HepG2 (cell line): ENCODE measurements around the gene DNMT3A. TPM values are rescaled to one million over a fixed set of nuclear protein-coding genes. Genes with fewer than 3 reads are reported as not detected.

Experiments used
- ATF7-NPFF ChIP-seq: sonication (generic); formaldehyde crosslinking; IDR thresholded peaks from 2 replicates; pipeline ENCODE4 v1.8.1; 2023; ENCODE audit warnings: mild to moderate bottlenecking, low read depth, missing genetic modification reagents, moderate library complexity
- BORCS8-MEF2B ChIP-seq: sonication (generic); formaldehyde crosslinking; IDR thresholded peaks from 2 replicates; pipeline ENCODE4 v1.8.0; 2022; ENCODE audit warnings: mild to moderate bottlenecking, missing genetic modification reagents
- CERS6 ChIP-seq: sonication (generic); formaldehyde crosslinking; IDR thresholded peaks from 2 replicates; pipeline ENCODE4 v1.5.0; 2020; ENCODE audit warnings: missing genetic modification reagents
- GRHL1 ChIP-seq: sonication (generic); formaldehyde crosslinking; conservative IDR thresholded peaks from 2 replicates; pipeline ENCODE4 v1.8.0; 2022; ENCODE audit warnings: missing genetic modification reagents
- HES4 ChIP-seq: sonication (generic); formaldehyde crosslinking; IDR thresholded peaks from 2 replicates; pipeline ENCODE4 v1.9.0; 2021; ENCODE audit warnings: mild to moderate bottlenecking, missing genetic modification reagents, borderline replicate concordance
- HNRNPL ChIP-seq: fragments of 200-400 bp; formaldehyde crosslinking; IDR thresholded peaks from 2 replicates; pipeline ENCODE4 v1.6.1; 2017; ENCODE audit warnings: mild to moderate bottlenecking, low read depth, low read length
- HOXD1 ChIP-seq: sonication (generic); formaldehyde crosslinking; IDR thresholded peaks from 2 replicates; pipeline ENCODE4 v1.5.0; 2020; ENCODE audit warnings: missing genetic modification reagents
- MTF1 ChIP-seq: sonication (generic); formaldehyde crosslinking; IDR thresholded peaks from 2 replicates; pipeline ENCODE4 v1.5.0; 2020; ENCODE audit warnings: missing genetic modification reagents
- NCOA5 ChIP-seq: sonication (generic); formaldehyde crosslinking; IDR thresholded peaks from 2 replicates; pipeline ENCODE4 v1.4.0; 2020; ENCODE audit warnings: missing genetic modification reagents
- NFATC3 ChIP-seq: sonication (generic); formaldehyde crosslinking; IDR thresholded peaks from 2 replicates; pipeline ENCODE4 v1.5.1; 2020; ENCODE audit warnings: mild to moderate bottlenecking, missing genetic modification reagents
- NONO ChIP-seq, 2 experiments: fragments of 450-650 bp in 1 of 2; sonication (generic) in 1 of 2; formaldehyde crosslinking in 1 of 2; IDR thresholded peaks in 1 of 2; conservative IDR thresholded peaks in 1 of 2; 2 replicates each; pipeline versions ENCODE4 v1.6.1 to v1.8.0; 2017 to 2022; ENCODE audit warnings: mild to moderate bottlenecking in 1 of 2, missing genetic modification reagents in 1 of 2, moderate library complexity in 1 of 2
- NR2F6 ChIP-seq, 2 experiments: IDR thresholded peaks; 2 replicates each; pipeline ENCODE4 v1.6.1; 2016; ENCODE audit warnings: antibody characterized with exemption in 1 of 2, mild to moderate bottlenecking in 1 of 2
- NR3C1 ChIP-seq: sonication (generic); formaldehyde crosslinking; IDR thresholded peaks from 2 replicates; pipeline ENCODE4 v1.4.0; 2020; ENCODE audit warnings: missing genetic modification reagents
- PHF5A ChIP-seq: IDR thresholded peaks from one replicate; pipeline ENCODE4 v1.6.1; 2018; ENCODE audit warnings: low read depth, missing genetic modification reagents; ENCODE audit not compliant: unreplicated experiment
- RARG ChIP-seq: sonication (generic); formaldehyde crosslinking; IDR thresholded peaks from 2 replicates; pipeline ENCODE4 v1.4.0; 2020; ENCODE audit warnings: low read depth, mild to moderate bottlenecking, missing genetic modification reagents
- SSRP1 ChIP-seq: IDR thresholded peaks from 2 replicates; pipeline ENCODE4 v1.6.1; 2016; ENCODE audit warnings: control low read depth
- TCF12 ChIP-seq, 2 experiments: fragments of 450-650 bp in 1 of 2; sonication (generic) in 1 of 2; formaldehyde crosslinking in 1 of 2; IDR thresholded peaks; 2 replicates each; pipeline versions ENCODE4 v1.6.1 to v1.8.0; 2017 to 2022; ENCODE audit warnings: antibody characterized with exemption in 1 of 2, mild to moderate bottlenecking in 1 of 2, missing genetic modification reagents in 1 of 2, moderate library complexity in 1 of 2
- TFE3 ChIP-seq: IDR thresholded peaks from 2 replicates; pipeline ENCODE4 v1.6.1; 2016
- ZBTB14 ChIP-seq: sonication (generic); formaldehyde crosslinking; IDR thresholded peaks from 2 replicates; pipeline ENCODE4 v1.4.0; 2020; ENCODE audit warnings: missing genetic modification reagents
- ZFP41 ChIP-seq: sonication (generic); formaldehyde crosslinking; IDR thresholded peaks from 2 replicates; pipeline ENCODE4 v1.4.0; 2020; ENCODE audit warnings: mild to moderate bottlenecking, missing genetic modification reagents, borderline replicate concordance
- ZIK1 ChIP-seq: sonication (generic); formaldehyde crosslinking; IDR thresholded peaks from 2 replicates; pipeline ENCODE4 v1.5.0; 2020; ENCODE audit warnings: mild to moderate bottlenecking, low read depth, missing genetic modification reagents, borderline replicate concordance
- ZNF121 ChIP-seq: sonication (generic); formaldehyde crosslinking; IDR thresholded peaks from 2 replicates; pipeline ENCODE4 v1.5.0; 2020; ENCODE audit warnings: mild to moderate bottlenecking, missing genetic modification reagents
- ZNF282 ChIP-seq: fragments of 450-650 bp; IDR thresholded peaks from 2 replicates; pipeline ENCODE4 v1.6.1; 2018; ENCODE audit not compliant: partially characterized antibody
- ZNF788 ChIP-seq: sonication (generic); formaldehyde crosslinking; IDR thresholded peaks from 2 replicates; pipeline ENCODE4 v1.5.0; 2020; ENCODE audit warnings: mild to moderate bottlenecking, missing genetic modification reagents, borderline replicate concordance
- ZSCAN31 ChIP-seq: sonication (generic); formaldehyde crosslinking; IDR thresholded peaks from 2 replicates; pipeline ENCODE4 v1.5.0; 2020; ENCODE audit warnings: low read depth, mild to moderate bottlenecking, missing genetic modification reagents
- polyA plus RNA-seq, 8 experiments: library from polyadenylated mRNA; depleted of rRNA in 3 of 8; stranded (reverse) in 7 of 8; unstranded in 1 of 8; fragments of >200 nt; fragmentation: Illumina TruSeq in 4 of 8; extraction: Trizol in 4 of 8; gene quantifications; 2 replicates each; pipeline versions ENCODE4 v1.2.1 to v1.2.3, GENCODE V29; 2011 to 2016; ENCODE audit warnings: low read depth in 4 of 8, missing spikeins in 1 of 8, mixed read lengths in 1 of 8; ENCODE audit not compliant: insufficient read depth in 1 of 8
- total RNA-seq, 5 experiments: library from RNA; depleted of rRNA; stranded (reverse); fragments of >200 nt; fragmentation: Illumina TruSeq; extraction: Trizol; gene quantifications; 2 replicates each; pipeline ENCODE4 v1.2.3, GENCODE V29; 2016; ENCODE audit warnings: low read depth in 1 of 5

Gene DNMT3A
- total and polyA plus RNA-seq, 2 of the 13 experiments (the other 11 are each of a cell fraction or from before 2014, with no cell fraction given), result 14.7 to 29.1 TPM

- TF ChIP-seq NONO (IDR thresholded peaks at IDR 0.05) (no peak), NONO (CRISPR knock-in tag; conservative IDR thresholded peaks at IDR 0.05) (no peak), NR2F6 (IDR thresholded peaks at IDR 0.05) (no peak), NR2F6 (CRISPR knock-in tag; IDR thresholded peaks at IDR 0.05) (0 out of 2 replicates have a peak, but pooled peaks have one; percentile 7), ZNF788 (CRISPR knock-in tag) (no peak), CERS6 (no peak), ZBTB14 (CRISPR knock-in tag) (no peak), HOXD1 (CRISPR knock-in tag) (no peak), GRHL1 (CRISPR knock-in tag) (no peak), HES4 (CRISPR knock-in tag) (no peak), RARG (CRISPR knock-in tag) (no peak), ZFP41 (CRISPR knock-in tag) (no peak), MTF1 (CRISPR knock-in tag) (0 out of 2 replicates have a peak, but pooled peaks have one; percentile 19), NR3C1 (CRISPR knock-in tag) (no peak), ATF7-NPFF (CRISPR knock-in tag) (no peak), HNRNPL (no peak), TCF12 (IDR thresholded peaks at IDR 0.05) (no peak), TCF12 (CRISPR knock-in tag; IDR thresholded peaks at IDR 0.05) (no peak), ZIK1 (no peak), TFE3 (CRISPR knock-in tag) (no peak), NCOA5 (CRISPR knock-in tag) (no peak), BORCS8-MEF2B (CRISPR knock-in tag) (0 out of 2 replicates have a peak, but pooled peaks have one; percentile 24), ZNF282 (no peak), SSRP1 (CRISPR knock-in tag) (no peak), ZSCAN31 (CRISPR knock-in tag) (no peak), PHF5A (no peak), ZNF121 (no peak), NFATC3 (CRISPR knock-in tag) (no peak)
These were observed 89.2 kb downstream of the DNMT3A start (continued) for GRCh38 chr2:25252291-25253152.
